HUES6 (cell line): ENCODE data around the gene SCIN.
"Not testable (repeated sequence)": the region's sequence is repeated elsewhere in the genome, so short reads cannot be mapped to it uniquely, and the experiment has no call there.

Source experiments
- H3K27ac ChIP-seq: 2 replicates; pipeline ENCODE4 v1.7.0; 2013; ENCODE audit warnings: low read depth, mild to moderate bottlenecking, low read length, inconsistent platforms
- H3K27me3 ChIP-seq: 2 replicates; pipeline ENCODE4 v1.6.1; 2013; ENCODE audit warnings: low read length; ENCODE audit not compliant: control insufficient read depth, insufficient read depth
- H3K36me3 ChIP-seq: 2 replicates; pipeline ENCODE4 v1.6.1; 2013; ENCODE audit warnings: low read length; ENCODE audit not compliant: control insufficient read depth, insufficient read depth
- H3K4me1 ChIP-seq: 2 replicates; pipeline ENCODE4 v1.6.1; 2013; ENCODE audit warnings: low read length; ENCODE audit not compliant: control insufficient read depth, insufficient read depth
- H3K4me3 ChIP-seq: 2 replicates; pipeline ENCODE4 v1.5.1; 2013; ENCODE audit warnings: low read depth, low read length
- H3K9ac ChIP-seq: one replicate; pipeline ENCODE4 v1.6.1; 2013; ENCODE audit warnings: mild to moderate bottlenecking, low read length
- H3K9me3 ChIP-seq: 2 replicates; pipeline ENCODE4 v1.6.1; 2013; ENCODE audit warnings: low read depth, low read length; ENCODE audit not compliant: control insufficient read depth, insufficient read depth

The SCIN gene

DNA sequence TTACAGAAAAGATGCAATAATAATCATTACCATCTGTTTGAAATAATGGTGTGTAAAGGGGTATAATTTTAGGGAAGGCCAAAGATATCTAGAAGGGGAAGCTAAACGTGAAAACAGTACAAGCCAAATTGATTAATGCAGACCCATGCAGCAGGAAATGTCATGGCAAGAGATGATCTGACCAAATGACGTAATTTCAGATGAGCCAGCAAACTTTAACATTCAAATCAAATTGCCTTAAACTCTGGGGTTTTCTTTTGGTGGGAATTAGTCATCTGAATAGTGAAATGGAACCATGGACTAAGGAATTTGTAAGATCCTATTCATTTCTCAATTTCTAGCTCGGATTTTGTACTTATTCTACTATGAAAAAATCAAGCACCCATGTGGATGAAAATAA is 21.4 kb upstream of the SCIN start:
- Histone ChIP-seq H3K27ac (no peak overlapping the region), H3K27me3 (no peaks in the 10 kb centered on the region), H3K9me3 (no peaks in the 10 kb centered on the region), H3K4me1 (no peaks in the 10 kb centered on the region), H3K9ac (no peak overlapping the region), H3K4me3 (no peak overlapping the region), H3K36me3 (no peaks in the 10 kb centered on the region)

DNA sequence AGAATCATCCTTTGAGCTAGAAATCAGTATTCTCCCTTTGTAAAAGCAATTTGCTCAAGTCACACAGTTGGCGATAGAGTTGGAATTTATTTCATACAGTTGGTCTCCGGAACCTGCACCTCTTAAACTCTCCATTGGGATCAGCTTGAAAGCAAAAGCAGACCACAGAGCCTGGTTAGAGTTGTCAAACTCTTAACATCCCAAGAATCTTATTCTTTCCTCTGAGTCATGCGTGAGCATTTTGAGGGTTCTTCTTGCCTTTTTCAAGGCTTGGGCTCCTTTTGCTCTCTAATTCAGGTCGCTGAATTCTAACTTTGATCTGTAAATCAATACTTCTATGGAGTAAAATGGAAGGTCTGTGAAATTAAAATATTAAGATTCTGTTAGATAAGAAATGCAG is 19.6 kb upstream of the SCIN start:
- no peaks in the 10 kb centered on the region for H3K27me3 ChIP-seq
- no peaks in the 10 kb centered on the region for H3K9me3 ChIP-seq
- no peak overlapping the region for H3K9ac ChIP-seq
- no peaks in the 10 kb centered on the region for H3K36me3 ChIP-seq
- H3K4me3 ChIP-seq = no peak overlapping the region
- H3K4me1 ChIP-seq = no peaks in the 10 kb centered on the region
- no peak overlapping the region for H3K27ac ChIP-seq

DNA sequence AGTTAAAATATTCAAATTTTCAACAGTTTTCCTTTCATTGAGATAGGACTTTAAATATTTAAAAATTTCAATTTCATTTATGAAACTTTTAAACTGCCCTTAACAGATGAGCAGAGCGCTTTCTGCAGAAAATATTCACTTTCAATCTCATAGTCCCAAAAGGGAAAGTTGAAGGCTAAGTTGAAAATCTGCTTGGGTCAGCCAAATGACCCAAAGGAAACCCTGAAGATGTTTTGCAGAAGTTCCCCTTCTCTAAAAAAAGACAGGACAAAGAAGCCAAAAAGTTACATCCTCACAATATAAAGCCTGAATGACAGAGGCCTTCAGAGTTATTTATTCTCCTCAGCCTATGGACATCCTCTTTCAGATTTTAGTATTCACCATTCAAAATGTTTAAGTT is 17.6 kb upstream of the SCIN start:
- Histone ChIP-seq H3K27ac (no peak overlapping the region), H3K9ac (no peak overlapping the region), H3K4me1 (no peaks in the 10 kb centered on the region), H3K9me3 (0 out of 2 replicates have a peak, but pooled peaks cover 4% of the 10 kb centered on the region), H3K27me3 (no peaks in the 10 kb centered on the region), H3K36me3 (no peaks in the 10 kb centered on the region), H3K4me3 (no peak overlapping the region)

DNA sequence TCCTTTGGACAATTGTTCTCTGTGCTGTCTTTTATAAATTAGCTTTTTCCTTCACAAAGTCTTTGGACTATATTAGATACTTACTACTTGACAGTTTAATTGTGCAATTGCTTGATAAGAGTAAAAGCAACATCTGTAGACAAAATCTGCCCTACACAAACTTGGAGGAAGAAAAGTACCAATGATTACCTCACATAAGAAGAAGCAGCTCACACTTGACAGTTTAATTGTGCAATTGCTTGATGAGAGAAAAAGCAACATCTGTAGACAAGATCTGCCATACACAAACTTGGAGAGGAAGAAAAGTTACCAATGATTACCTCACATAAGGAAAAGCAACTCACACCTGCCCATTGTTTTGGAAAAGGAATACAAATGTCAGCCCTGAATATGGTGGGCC is 17.1 kb upstream of the SCIN start:
- Histone ChIP-seq H3K27me3 (no peaks in the 10 kb centered on the region), H3K36me3 (no peaks in the 10 kb centered on the region), H3K4me3 (no peak overlapping the region), H3K9ac (no peak overlapping the region), H3K4me1 (no peaks in the 10 kb centered on the region), H3K9me3 (0 out of 2 replicates have a peak, but pooled peaks cover 4% of the 10 kb centered on the region), H3K27ac (no peak overlapping the region)

DNA sequence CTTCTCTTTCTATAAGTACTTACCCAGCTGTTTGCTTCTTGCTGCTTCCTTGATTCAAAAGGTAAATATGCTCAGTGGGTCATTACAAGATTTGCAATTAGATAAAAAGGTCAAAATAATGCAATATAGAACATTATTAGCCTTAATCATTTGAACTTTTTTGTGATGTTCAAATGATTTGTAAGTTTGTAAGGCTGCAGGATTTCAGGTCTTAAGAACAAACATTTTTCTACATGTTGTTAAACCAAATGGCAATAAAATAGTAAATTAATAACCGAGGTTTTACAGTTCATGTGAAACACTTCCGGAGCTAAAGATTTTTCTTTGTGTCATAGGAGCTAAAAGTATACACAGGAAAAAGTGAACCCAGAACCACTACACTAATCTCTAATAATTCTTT is 16.2 kb upstream of the SCIN start:
- Histone ChIP-seq H3K9ac (no peak overlapping the region), H3K36me3 (no peaks in the 10 kb centered on the region), H3K9me3 (0 out of 2 replicates have a peak, but pooled peaks cover 4% of the 10 kb centered on the region), H3K27ac (no peak overlapping the region), H3K4me3 (no peak overlapping the region), H3K27me3 (no peaks in the 10 kb centered on the region), H3K4me1 (no peaks in the 10 kb centered on the region)

DNA sequence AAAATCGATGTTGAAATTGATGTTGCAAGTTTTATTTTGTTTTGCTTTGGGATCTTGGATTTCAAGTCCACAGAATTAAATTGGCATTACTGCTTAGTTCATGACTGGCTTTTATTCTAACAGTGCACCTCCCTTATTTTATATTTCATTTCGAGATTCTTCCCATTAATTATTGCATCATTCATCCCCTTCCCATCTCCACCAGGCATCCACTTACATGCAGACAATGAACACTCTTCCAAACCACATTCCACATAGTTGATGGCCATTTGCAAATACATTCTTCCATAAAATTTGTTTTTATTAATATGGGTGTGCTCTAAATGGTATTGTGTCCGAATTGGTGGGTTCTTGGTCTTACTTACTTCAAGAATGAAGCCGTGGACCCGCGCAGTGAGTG is 15.6 kb upstream of the SCIN start:
- no peaks in the 10 kb centered on the region for H3K36me3 ChIP-seq
- no peak overlapping the region for H3K4me3 ChIP-seq
- no peaks in the 10 kb centered on the region for H3K4me1 ChIP-seq
- no peak overlapping the region for H3K27ac ChIP-seq
- no peak overlapping the region for H3K9ac ChIP-seq
- 0 out of 2 replicates have a peak, but pooled peaks cover 4% of the 10 kb centered on the region for H3K9me3 ChIP-seq
- H3K27me3 ChIP-seq = no peaks in the 10 kb centered on the region

DNA sequence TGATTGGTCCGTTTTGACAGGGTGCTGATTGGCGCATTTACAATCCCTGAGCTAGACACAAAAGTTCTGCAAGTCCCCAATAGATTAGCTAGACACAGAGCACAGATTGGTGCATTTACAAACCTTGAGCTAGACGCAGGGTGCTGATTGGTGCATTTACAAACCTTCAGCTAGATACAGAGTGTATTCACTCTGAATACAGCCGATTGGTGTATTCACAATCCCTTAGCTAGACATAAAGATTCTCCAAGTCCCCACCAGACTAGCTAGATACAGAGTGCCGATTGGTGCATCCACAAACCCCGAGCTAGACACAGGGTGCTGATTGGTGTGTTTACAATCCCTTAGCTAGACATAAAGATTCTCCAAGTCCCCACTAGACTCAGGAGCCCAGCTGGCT is 14.8 kb upstream of the SCIN start:
- not testable (repeated sequence) for H3K27ac ChIP-seq, H3K9me3 ChIP-seq, H3K4me1 ChIP-seq, H3K9ac ChIP-seq, H3K27me3 ChIP-seq, H3K4me3 ChIP-seq, H3K36me3 ChIP-seq

DNA sequence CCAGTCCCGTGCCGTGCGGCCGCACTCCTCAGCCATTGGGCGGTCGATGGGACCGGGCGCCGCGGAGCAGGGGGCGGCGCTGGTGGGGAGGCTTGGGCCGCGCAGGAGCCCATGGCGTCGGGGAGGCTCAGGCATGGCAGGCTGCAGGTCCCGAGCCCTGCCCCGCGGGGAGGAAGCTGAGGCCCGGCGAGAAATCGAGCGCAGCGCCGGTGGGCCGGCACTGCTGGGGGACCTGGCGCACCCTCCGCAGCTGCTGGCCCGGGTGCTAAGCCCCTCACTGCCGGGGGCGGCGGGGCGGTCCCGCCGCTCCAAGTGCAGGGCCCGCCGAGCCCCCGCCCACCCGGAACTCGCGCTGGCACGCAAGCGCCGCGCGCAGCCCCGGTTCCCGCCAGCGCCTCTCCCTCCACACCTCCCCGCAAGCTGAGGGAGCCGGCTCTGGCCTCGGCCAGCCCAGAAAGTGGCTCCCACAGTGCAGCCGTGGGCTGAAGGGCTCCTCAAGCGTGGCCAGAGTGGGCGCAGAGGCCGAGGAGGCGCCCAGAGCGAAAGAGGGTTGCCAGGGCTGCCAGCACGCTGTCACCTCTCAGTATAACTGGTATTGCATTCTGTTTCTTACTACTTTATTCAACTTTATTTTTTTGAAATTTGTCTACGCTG is 14.3 kb upstream of the SCIN start:
- not testable (repeated sequence) for H3K9me3 ChIP-seq

DNA sequence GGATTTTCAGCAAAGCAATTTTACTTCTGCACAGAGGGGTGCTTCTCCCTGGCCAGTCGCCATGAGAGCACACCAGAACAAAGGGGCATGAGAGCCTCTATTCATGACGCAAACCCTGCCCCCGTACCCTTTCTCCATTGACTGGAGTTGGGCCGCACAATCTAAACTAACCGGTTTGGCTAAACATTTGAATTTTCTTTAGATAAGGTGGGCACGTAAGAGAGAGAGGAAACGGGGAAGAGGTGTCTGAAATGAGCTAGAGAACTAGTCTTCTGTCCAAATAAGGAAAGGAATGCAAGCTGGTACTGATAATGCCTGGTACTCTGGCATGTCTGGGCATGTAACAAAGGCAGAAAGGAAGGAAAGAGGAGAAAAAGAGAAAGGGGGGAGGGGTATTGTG is 13.2 kb upstream of the SCIN start:
- no peaks in the 10 kb centered on the region for H3K4me1 ChIP-seq
- no peak overlapping the region for H3K4me3 ChIP-seq
- H3K27me3 ChIP-seq = no peaks in the 10 kb centered on the region
- 0 out of 2 replicates have a peak, but pooled peaks cover 4% of the 10 kb centered on the region for H3K9me3 ChIP-seq
- 0 out of 2 replicates have a peak overlapping the region, but pooled peaks have one; percentile 10 for H3K27ac ChIP-seq
- H3K9ac ChIP-seq = no peak overlapping the region
- H3K36me3 ChIP-seq = no peaks in the 10 kb centered on the region

More for the DNA sequence above, 14.3 kb upstream of the SCIN start:
- not testable (repeated sequence) for H3K4me1 ChIP-seq, H3K9ac ChIP-seq, H3K27ac ChIP-seq, H3K27me3 ChIP-seq, H3K4me3 ChIP-seq, H3K36me3 ChIP-seq

DNA sequence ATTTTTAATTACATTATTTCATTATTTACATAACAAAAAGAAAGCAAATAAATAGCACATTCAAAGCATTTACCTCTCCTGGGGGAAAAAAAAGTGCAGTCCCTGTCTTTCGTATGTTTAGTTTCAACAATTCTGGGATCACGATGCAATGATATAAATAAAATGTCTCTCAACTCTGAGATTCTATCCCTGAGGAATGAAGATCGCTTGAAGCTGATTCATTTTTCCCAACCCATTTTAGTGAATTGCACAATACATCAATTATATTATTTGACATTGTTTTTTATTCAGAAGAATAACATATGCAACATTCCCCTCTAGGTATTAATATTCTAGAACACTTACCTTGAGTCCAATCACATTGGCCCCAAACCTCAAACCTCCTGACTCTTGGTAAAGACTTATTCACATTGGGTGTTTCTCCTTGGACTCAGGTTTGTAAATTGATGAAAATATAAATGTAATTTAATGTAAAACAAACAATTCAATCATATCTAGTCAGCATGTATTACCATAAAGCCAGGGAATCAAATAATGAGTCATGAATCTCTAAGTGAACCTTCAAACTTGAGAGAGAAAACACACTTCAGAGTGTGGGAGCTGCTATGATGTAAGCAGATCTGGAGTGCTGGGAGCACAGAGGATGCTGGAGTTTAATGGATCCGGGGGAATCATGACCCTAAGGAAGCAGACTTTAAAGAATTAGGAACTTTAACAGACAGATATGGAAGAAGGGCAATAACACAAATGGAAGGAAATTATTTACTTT is 5.3 kb upstream of the SCIN start:
- H3K4me1 ChIP-seq = peaks cover 4% of the 10 kb centered on the region; the same call in 1 of the 2 replicates
- no peak overlapping the region for H3K4me3 ChIP-seq
- H3K9ac ChIP-seq = no peak overlapping the region
- H3K9me3 ChIP-seq = no peaks in the 10 kb centered on the region
- no peaks in the 10 kb centered on the region for H3K36me3 ChIP-seq
- peaks cover 24% of the 10 kb centered on the region for H3K27me3 ChIP-seq
- no peak overlapping the region for H3K27ac ChIP-seq

DNA sequence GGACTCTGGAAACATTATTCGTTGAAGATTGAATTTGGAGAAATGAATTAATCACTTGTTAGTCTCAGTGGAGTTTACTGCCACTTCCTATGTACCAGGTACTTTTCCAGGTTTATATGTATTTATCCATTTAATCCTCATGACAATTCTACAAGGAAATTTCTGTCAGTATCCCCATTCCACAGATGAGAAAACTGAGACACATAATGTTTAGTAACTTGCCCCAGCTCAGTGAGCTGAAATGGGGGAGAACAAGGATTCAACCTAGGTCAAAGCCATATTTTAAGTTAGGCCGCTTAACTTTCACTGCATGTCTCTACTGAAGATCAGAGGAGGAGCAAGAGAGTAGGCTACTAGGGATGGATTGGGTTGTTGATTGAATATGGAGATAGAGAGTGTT is 4.6 kb upstream of the SCIN start:
- Histone ChIP-seq H3K27me3 (peaks cover 30% of the 10 kb centered on the region), H3K4me3 (no peak overlapping the region), H3K4me1 (peaks cover 5% of the 10 kb centered on the region; the same call in 1 of the 2 replicates), H3K27ac (no peak overlapping the region), H3K9me3 (no peaks in the 10 kb centered on the region), H3K9ac (no peak overlapping the region), H3K36me3 (no peaks in the 10 kb centered on the region)
